ENCODE data around the gene CEMIP2. TPM values are rescaled to one million over a fixed set of nuclear protein-coding genes. Genes with fewer than 3 reads are reported as not detected.
"Not testable (repeated sequence)": the region's sequence is repeated elsewhere in the genome, so short reads cannot be mapped to it uniquely, and the experiment has no call there.

CEMIP2 gene
- total and polyA plus RNA-seq, 4 donors = 18.8 to 123 (median 38.6) TPM

DNA sequence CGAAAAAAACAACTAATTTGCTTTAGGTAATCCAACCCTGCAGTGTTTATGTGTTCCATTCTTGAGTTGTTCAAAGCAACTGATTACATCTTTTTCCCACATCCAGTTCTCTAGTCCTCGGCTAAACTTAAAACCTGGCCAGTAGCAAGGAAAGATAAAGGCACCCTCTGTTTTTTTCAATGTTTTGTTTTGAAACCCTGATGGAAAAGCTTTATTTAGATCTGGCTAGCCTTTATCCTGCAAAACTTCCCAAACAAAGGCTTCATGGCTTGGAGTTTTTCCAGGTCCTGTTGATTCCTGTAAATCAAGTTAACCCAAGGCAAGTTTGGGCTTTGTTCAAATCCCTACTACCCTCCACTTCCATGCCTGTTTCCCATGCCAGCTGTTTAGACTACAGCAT, 105.1 kb downstream of the CEMIP2 start:
- DNase-seq (ENCODE audit: low spot score) = no peak
- H3K36me3 ChIP-seq (ENCODE audit: control insufficient read depth in 4 of 4, insufficient read depth in 3 of 4, low read depth in 1 of 4, low read length in 3 of 4) = no peaks in the 10 kb centered on the region
- TF ChIP-seq, protein P1, sequence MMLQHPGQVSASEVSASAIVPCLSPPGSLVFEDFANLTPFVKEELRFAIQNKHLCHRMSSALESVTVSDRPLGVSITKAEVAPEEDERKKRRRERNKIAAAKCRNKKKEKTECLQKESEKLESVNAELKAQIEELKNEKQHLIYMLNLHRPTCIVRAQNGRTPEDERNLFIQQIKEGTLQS (IDR thresholded peaks at IDR 0.05) = no peak
- TF ChIP-seq YY1 (IDR thresholded peaks at IDR 0.05) (no peak), TAF1 (conservative IDR thresholded peaks at IDR 0.05) (no peak), FOXA2 (IDR thresholded peaks at IDR 0.05) (no peak), GABPA (IDR thresholded peaks at IDR 0.05 in 1 of 2, conservative IDR thresholded peaks at IDR 0.05 in 1 of 2) (no peak), RAD21 (IDR thresholded peaks at IDR 0.05) (no peak), EGR1 (IDR thresholded peaks at IDR 0.05; ENCODE audit: low read depth in 2 of 2) (no peak), JUND (IDR thresholded peaks at IDR 0.05) (no peak), HNF4G (IDR thresholded peaks at IDR 0.05) (no peak)
- TF ChIP-seq, protein P2, sequence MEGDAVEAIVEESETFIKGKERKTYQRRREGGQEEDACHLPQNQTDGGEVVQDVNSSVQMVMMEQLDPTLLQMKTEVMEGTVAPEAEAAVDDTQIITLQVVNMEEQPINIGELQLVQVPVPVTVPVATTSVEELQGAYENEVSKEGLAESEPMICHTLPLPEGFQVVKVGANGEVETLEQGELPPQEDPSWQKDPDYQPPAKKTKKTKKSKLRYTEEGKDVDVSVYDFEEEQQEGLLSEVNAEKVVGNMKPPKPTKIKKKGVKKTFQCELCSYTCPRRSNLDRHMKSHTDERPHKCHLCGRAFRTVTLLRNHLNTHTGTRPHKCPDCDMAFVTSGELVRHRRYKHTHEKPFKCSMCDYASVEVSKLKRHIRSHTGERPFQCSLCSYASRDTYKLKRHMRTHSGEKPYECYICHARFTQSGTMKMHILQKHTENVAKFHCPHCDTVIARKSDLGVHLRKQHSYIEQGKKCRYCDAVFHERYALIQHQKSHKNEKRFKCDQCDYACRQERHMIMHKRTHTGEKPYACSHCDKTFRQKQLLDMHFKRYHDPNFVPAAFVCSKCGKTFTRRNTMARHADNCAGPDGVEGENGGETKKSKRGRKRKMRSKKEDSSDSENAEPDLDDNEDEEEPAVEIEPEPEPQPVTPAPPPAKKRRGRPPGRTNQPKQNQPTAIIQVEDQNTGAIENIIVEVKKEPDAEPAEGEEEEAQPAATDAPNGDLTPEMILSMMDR (IDR thresholded peaks at IDR 0.05; ENCODE audit: low read depth, low read length, missing input control) = no peak
- TF ChIP-seq, protein P3, sequence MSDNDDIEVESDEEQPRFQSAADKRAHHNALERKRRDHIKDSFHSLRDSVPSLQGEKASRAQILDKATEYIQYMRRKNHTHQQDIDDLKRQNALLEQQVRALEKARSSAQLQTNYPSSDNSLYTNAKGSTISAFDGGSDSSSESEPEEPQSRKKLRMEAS (IDR thresholded peaks at IDR 0.05) = no peak
- 60% methylated on average over 2 of the region's 2 CpGs for whole genome bisulfite sequencing
- H3K27ac ChIP-seq (ENCODE audit: low read depth in 1 of 2, low read length in 2 of 2) = no peak overlapping the region
- no peak overlapping the region for H3K4me3 ChIP-seq (ENCODE audit: low read depth in 1 of 3, low read length in 3 of 3)
- no peaks in the 10 kb centered on the region for H3K9me3 ChIP-seq (ENCODE audit: control insufficient read depth in 4 of 4, low read length in 3 of 4)
- H3K9ac ChIP-seq (ENCODE audit: low read depth in 1 of 2, low read length in 2 of 2) = no peak overlapping the region
- H3K4me1 ChIP-seq (ENCODE audit: control insufficient read depth in 4 of 4, insufficient read depth in 4 of 4, low read length in 3 of 4) = no peaks in the 10 kb centered on the region
- no peaks in the 10 kb centered on the region for H3K27me3 ChIP-seq (ENCODE audit: control insufficient read depth in 4 of 4, insufficient read depth in 4 of 4, low read length in 3 of 4)

DNA sequence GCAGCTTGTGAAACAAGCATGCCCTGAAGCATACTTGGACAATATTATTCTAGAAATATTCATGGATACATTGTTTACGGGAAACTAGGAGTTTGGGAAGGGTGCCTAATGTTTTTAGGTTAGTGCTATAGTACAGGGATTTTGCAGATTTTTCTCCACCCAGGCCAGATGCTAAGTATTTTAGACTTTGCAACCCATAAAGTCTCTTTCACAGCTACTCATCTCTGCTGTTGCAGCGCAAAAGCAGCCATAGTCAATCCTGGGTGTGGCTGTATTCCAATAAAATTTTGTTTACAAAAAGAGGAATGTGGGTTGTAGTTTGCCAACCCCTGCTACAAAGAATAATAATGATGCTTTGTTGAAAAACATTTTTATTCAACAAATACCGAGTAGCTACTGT, 106.2 kb downstream of the CEMIP2 start:
- no peaks in the 10 kb centered on the region for H3K36me3 ChIP-seq (ENCODE audit: control insufficient read depth in 4 of 4, insufficient read depth in 3 of 4, low read depth in 1 of 4, low read length in 3 of 4)
- H3K27ac ChIP-seq (ENCODE audit: low read depth in 1 of 2, low read length in 2 of 2) = no peak overlapping the region
- no peaks in the 10 kb centered on the region for H3K27me3 ChIP-seq (ENCODE audit: control insufficient read depth in 4 of 4, insufficient read depth in 4 of 4, low read length in 3 of 4)
- no peaks in the 10 kb centered on the region for H3K9me3 ChIP-seq (ENCODE audit: control insufficient read depth in 4 of 4, low read length in 3 of 4)
- DNase-seq (ENCODE audit: low spot score) = no peak
- WGBS = 87% methylated on average over 3 of the region's 3 CpGs
- H3K9ac ChIP-seq (ENCODE audit: low read depth in 1 of 2, low read length in 2 of 2) = no peak overlapping the region
- no peak overlapping the region for H3K4me3 ChIP-seq (ENCODE audit: low read depth in 1 of 3, low read length in 3 of 3)
- no peak for TF ChIP-seq SP1 (IDR thresholded peaks at IDR 0.05)
- TF ChIP-seq HNF4G (IDR thresholded peaks at IDR 0.05) = no peak
- TF ChIP-seq HNF4A (conservative IDR thresholded peaks at IDR 0.05) = no peak
- TF ChIP-seq, protein P2 (IDR thresholded peaks at IDR 0.05; ENCODE audit: low read depth, low read length, missing input control) = no peak
- TF ChIP-seq RXRA (IDR thresholded peaks at IDR 0.05) = no peak
- no peak for TF ChIP-seq RAD21 (IDR thresholded peaks at IDR 0.05)
- TF ChIP-seq, protein P1 (IDR thresholded peaks at IDR 0.05) = no peak
- TF ChIP-seq YY1 (IDR thresholded peaks at IDR 0.05) = no peak
- no peak for TF ChIP-seq TAF1 (conservative IDR thresholded peaks at IDR 0.05)
- no peak for TF ChIP-seq JUND (IDR thresholded peaks at IDR 0.05)
- H3K4me1 ChIP-seq (ENCODE audit: control insufficient read depth in 4 of 4, insufficient read depth in 4 of 4, low read length in 3 of 4) = no peaks in the 10 kb centered on the region

DNA sequence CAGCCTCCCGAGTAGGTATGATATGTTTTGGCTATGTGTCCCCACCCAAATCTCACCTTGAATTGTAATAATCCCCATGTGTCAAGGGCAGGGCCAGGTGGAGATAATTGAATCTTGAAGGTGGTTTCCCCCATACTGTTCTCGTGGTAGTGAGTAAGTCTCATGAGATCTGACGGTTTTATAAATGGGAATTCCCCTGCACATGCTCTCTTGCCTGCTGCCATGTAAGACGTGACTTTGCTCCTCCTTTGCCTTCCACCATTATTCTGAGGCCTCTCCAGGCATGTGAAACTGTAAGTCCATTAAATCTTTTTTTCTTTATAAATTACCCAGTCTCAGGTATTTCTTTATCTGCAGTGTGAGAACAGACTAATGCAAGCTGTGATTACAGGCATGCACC, 111.0 kb downstream of the CEMIP2 start:
- H3K27me3 ChIP-seq (ENCODE audit: control insufficient read depth in 4 of 4, insufficient read depth in 4 of 4, low read length in 3 of 4); H3K4me3 ChIP-seq (ENCODE audit: low read depth in 1 of 3, low read length in 3 of 3); H3K36me3 ChIP-seq (ENCODE audit: control insufficient read depth in 4 of 4, insufficient read depth in 3 of 4, low read depth in 1 of 4, low read length in 3 of 4); H3K9ac ChIP-seq (ENCODE audit: low read depth in 1 of 2, low read length in 2 of 2); DNase-seq (ENCODE audit: low spot score); H3K27ac ChIP-seq (ENCODE audit: low read depth in 1 of 2, low read length in 2 of 2); H3K9me3 ChIP-seq (ENCODE audit: control insufficient read depth in 4 of 4, low read length in 3 of 4); H3K4me1 ChIP-seq (ENCODE audit: control insufficient read depth in 4 of 4, insufficient read depth in 4 of 4, low read length in 3 of 4): not testable (repeated sequence)
- WGBS = 89% methylated on average over 4 of the region's 4 CpGs

Measured in liver (tissue), 9 donors.